Measurements from ENCODE around the gene TMTC1.

Gene TMTC1

GRCh38 chr12:29672580-29672979, 111.2 kb downstream of the TMTC1 start:
- Histone ChIP-seq H3K27ac (ENCODE audit: low read depth, low read length, severe bottlenecking) (no peak overlapping the region), H3K36me3 (ENCODE audit: control insufficient read depth, insufficient read depth, low read length) (no peaks in the 10 kb centered on the region), H3K4me3 (ENCODE audit: extremely low read depth, insufficient read depth, low read length, poor library complexity, severe bottlenecking) (no peak overlapping the region), H3K4me1 (ENCODE audit: control insufficient read depth, insufficient read depth, low read length, poor library complexity, severe bottlenecking) (no peaks in the 10 kb centered on the region), H3K9me3 (ENCODE audit: control insufficient read depth, low read length) (no peaks in the 10 kb centered on the region)
- 83 to 91% methylated on average over 2 of the region's 4 CpGs for WGBS, 2 experiments (ENCODE audit: insufficient coverage in 2 of 2)

DNA sequence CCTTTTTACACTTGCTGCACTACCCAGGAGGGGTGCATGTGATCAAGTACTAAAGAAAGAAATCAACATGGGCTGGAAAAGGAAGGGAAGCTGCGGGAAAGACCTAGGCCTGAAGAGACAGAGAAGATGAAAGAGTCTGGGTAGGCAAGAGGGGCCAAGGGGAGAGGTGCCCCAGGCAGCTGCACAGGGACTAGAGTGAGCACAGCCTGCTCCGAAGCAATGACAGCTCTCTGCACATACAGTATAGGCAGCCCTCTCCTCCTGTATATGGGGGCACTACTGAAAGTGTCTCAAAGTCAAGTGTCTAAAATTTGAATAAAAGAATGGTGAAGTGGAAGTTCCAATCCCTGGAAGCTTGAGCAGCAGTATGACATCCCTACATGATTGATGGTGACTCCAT, 112.0 kb downstream of the TMTC1 start:
- Histone ChIP-seq H3K4me1 (ENCODE audit: control insufficient read depth, insufficient read depth, low read length, poor library complexity, severe bottlenecking) (no peaks in the 10 kb centered on the region), H3K36me3 (ENCODE audit: control insufficient read depth, insufficient read depth, low read length) (no peaks in the 10 kb centered on the region), H3K27ac (ENCODE audit: low read depth, low read length, severe bottlenecking) (no peak overlapping the region), H3K4me3 (ENCODE audit: extremely low read depth, insufficient read depth, low read length, poor library complexity, severe bottlenecking) (no peak overlapping the region), H3K9me3 (ENCODE audit: control insufficient read depth, low read length) (no peaks in the 10 kb centered on the region)
- WGBS, 2 experiments (ENCODE audit: insufficient coverage in 2 of 2): 83 to 86% methylated on average over 1 of the region's 2 CpGs

GRCh38 chr12:29667011-29667410, 116.7 kb downstream of the TMTC1 start:
- WGBS, 2 experiments (ENCODE audit: insufficient coverage in 2 of 2): 50% methylated on average over 1 of the region's 2 CpGs; no CpG with 5 or more reads in 1 of the 2 experiments
- no peaks in the 10 kb centered on the region for H3K9me3 ChIP-seq (ENCODE audit: control insufficient read depth, low read length)

DNA sequence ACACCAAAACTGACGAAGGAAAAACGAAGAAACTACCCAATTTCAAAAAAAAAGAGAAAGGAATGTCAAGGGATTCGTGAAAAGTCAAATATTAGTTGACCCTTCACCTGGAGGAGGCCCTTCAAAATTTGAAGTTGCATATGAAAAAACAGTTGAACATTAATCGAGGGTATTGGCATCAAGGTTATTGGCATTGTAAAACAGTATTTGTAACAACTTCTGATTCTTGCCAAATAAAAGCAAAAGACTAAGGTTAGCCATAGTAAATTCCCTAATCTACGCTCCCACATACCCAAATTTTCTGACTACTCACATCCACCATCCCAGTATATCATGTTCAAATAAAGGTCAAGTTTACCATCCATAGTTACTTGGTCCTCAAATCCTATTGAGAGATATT, 118.6 kb downstream of the TMTC1 start:
- Histone ChIP-seq H3K27ac (ENCODE audit: low read depth, low read length, severe bottlenecking) (no peak overlapping the region), H3K4me1 (ENCODE audit: control insufficient read depth, insufficient read depth, low read length, poor library complexity, severe bottlenecking) (no peaks in the 10 kb centered on the region), H3K9me3 (ENCODE audit: control insufficient read depth, low read length) (no peaks in the 10 kb centered on the region), H3K36me3 (ENCODE audit: control insufficient read depth, insufficient read depth, low read length) (no peaks in the 10 kb centered on the region), H3K4me3 (ENCODE audit: extremely low read depth, insufficient read depth, low read length, poor library complexity, severe bottlenecking) (no peak overlapping the region)
- 86 to 100% methylated on average over 1 to 2 of the region's 5 CpGs for WGBS, 2 experiments (ENCODE audit: insufficient coverage in 2 of 2)

More at GRCh38 chr12:29667011-29667410, 116.7 kb downstream of the TMTC1 start:
- H3K36me3 ChIP-seq (ENCODE audit: control insufficient read depth, insufficient read depth, low read length): no peaks in the 10 kb centered on the region
- no peak overlapping the region for H3K4me3 ChIP-seq (ENCODE audit: extremely low read depth, insufficient read depth, low read length, poor library complexity, severe bottlenecking)
- no peak overlapping the region for H3K27ac ChIP-seq (ENCODE audit: low read depth, low read length, severe bottlenecking)
- H3K4me1 ChIP-seq (ENCODE audit: control insufficient read depth, insufficient read depth, low read length, poor library complexity, severe bottlenecking): no peaks in the 10 kb centered on the region

DNA sequence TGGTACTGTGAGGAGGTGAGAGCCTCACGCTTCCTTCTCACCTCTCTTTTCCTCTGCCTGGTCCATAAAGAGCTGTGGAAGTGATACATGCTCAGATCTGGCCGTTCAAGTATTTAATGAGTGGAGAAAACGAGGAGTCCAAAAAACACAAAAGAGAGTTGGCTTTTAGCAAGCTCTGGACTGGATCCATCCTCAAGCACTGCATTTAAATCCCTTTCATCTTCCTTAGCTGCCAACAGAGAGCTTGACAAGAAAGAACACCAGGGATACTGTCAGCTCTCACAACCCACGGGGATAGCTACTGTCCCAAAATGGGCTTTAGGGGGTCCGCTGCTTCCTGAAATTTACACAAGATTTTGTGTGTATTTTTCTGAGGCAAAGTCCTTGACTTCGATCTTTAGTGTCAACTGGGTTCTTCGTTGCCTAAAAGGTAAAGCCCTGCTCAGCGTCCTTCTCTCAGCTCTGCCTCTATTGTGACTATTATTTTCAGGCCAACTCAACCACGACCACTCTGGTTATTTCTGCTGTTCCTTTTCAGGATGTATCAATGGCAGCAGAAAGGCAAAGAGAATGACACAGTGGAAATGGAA, 120.9 kb downstream of the TMTC1 start:
- WGBS, 2 experiments (ENCODE audit: insufficient coverage in 2 of 2): 73 to 81% methylated on average over 2 to 6 of the region's 9 CpGs
- H3K36me3 ChIP-seq (ENCODE audit: control insufficient read depth, insufficient read depth, low read length): no peaks in the 10 kb centered on the region
- no peak overlapping the region for H3K27ac ChIP-seq (ENCODE audit: low read depth, low read length, severe bottlenecking)
- H3K9me3 ChIP-seq (ENCODE audit: control insufficient read depth, low read length): no peaks in the 10 kb centered on the region
- no peaks in the 10 kb centered on the region for H3K4me1 ChIP-seq (ENCODE audit: control insufficient read depth, insufficient read depth, low read length, poor library complexity, severe bottlenecking)
- H3K4me3 ChIP-seq (ENCODE audit: extremely low read depth, insufficient read depth, low read length, poor library complexity, severe bottlenecking): no peak overlapping the region

GRCh38 chr12:29660847-29661246, 122.9 kb downstream of the TMTC1 start:
- H3K9me3 ChIP-seq (ENCODE audit: control insufficient read depth, low read length): no peaks in the 10 kb centered on the region
- H3K4me1 ChIP-seq (ENCODE audit: control insufficient read depth, insufficient read depth, low read length, poor library complexity, severe bottlenecking): no peaks in the 10 kb centered on the region
- H3K36me3 ChIP-seq (ENCODE audit: control insufficient read depth, insufficient read depth, low read length): no peaks in the 10 kb centered on the region
- 92 to 100% methylated on average over 2 of the region's 6 CpGs for WGBS, 2 experiments (ENCODE audit: insufficient coverage in 2 of 2)
- no peak overlapping the region for H3K27ac ChIP-seq (ENCODE audit: low read depth, low read length, severe bottlenecking)
- no peak overlapping the region for H3K4me3 ChIP-seq (ENCODE audit: extremely low read depth, insufficient read depth, low read length, poor library complexity, severe bottlenecking)

DNA sequence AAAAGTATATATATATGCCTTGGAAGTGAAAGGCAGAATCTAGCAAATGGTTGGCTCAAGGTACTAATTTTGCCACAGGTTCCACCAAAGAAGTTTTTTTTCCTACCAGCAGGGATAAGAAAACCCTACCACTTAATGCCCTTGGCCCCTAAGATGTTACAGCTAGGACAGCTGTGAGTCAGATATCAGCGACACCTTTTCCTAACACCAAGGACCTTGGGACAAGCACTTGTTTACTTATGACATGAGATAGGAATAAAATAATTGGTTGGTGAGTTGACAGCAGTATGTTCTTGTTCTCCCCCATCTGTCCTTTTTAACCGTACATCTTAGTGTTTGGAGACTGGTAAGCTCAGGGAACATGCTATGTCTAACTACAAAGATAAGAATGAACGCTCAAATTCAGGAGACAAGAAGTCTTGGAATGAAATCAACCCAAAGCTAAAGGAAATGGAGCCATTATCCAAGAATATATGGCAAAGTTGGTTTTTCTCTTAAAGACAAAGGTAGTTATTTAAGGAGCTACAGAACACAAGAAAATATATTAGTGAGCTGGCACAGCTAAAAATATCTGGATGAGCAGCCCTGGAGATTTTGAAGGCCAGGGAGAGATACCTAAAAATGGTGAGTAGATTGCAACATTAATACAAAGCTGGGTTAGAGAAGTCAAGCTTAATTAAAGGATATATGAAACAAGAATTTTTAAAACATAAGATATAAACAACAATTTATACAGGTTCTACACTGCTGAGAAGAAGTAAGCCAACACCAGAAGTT, 126.8 kb downstream of the TMTC1 start:
- no peak overlapping the region for H3K4me3 ChIP-seq (ENCODE audit: extremely low read depth, insufficient read depth, low read length, poor library complexity, severe bottlenecking)
- no peaks in the 10 kb centered on the region for H3K4me1 ChIP-seq (ENCODE audit: control insufficient read depth, insufficient read depth, low read length, poor library complexity, severe bottlenecking)
- no peak overlapping the region for H3K27ac ChIP-seq (ENCODE audit: low read depth, low read length, severe bottlenecking)
- no peaks in the 10 kb centered on the region for H3K36me3 ChIP-seq (ENCODE audit: control insufficient read depth, insufficient read depth, low read length)
- no peaks in the 10 kb centered on the region for H3K9me3 ChIP-seq (ENCODE audit: control insufficient read depth, low read length)
- 100% methylated on average over 1 to 2 of the region's 3 CpGs for WGBS, 2 experiments (ENCODE audit: insufficient coverage in 2 of 2)

DNA sequence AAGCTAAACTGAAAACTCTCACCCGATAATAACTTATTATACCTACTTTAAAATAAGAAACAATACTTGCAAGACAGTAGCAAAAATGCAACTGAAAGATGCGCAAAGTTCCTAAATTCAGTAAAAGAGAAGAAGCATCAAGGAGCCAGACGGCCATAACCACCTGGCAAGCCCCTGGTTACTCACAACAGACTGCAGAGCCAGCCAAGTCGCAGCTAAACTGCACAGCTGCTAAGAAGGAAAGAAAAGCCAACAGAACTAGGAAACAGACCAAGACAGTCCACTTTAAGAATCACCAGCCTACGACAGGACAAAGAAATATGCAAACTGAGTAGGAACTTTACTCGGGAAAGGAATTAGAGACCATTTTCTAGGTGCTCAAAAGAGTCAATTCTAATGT, 127.9 kb downstream of the TMTC1 start:
- no peaks in the 10 kb centered on the region for H3K36me3 ChIP-seq (ENCODE audit: control insufficient read depth, insufficient read depth, low read length)
- no peak overlapping the region for H3K4me3 ChIP-seq (ENCODE audit: extremely low read depth, insufficient read depth, low read length, poor library complexity, severe bottlenecking)
- H3K4me1 ChIP-seq (ENCODE audit: control insufficient read depth, insufficient read depth, low read length, poor library complexity, severe bottlenecking): no peaks in the 10 kb centered on the region
- 85 to 94% methylated on average over 3 to 4 of the region's 6 CpGs for WGBS, 2 experiments (ENCODE audit: insufficient coverage in 2 of 2)
- no peaks in the 10 kb centered on the region for H3K9me3 ChIP-seq (ENCODE audit: control insufficient read depth, low read length)
- no peak overlapping the region for H3K27ac ChIP-seq (ENCODE audit: low read depth, low read length, severe bottlenecking)

GRCh38 chr12:29653286-29653685, 130.5 kb downstream of the TMTC1 start:
- no peak overlapping the region for H3K27ac ChIP-seq (ENCODE audit: low read depth, low read length, severe bottlenecking)
- H3K4me1 ChIP-seq (ENCODE audit: control insufficient read depth, insufficient read depth, low read length, poor library complexity, severe bottlenecking): no peaks in the 10 kb centered on the region
- H3K4me3 ChIP-seq (ENCODE audit: extremely low read depth, insufficient read depth, low read length, poor library complexity, severe bottlenecking): no peak overlapping the region
- 95 to 96% methylated on average over 4 of the region's 4 CpGs for WGBS, 2 experiments (ENCODE audit: insufficient coverage in 2 of 2)
- H3K9me3 ChIP-seq (ENCODE audit: control insufficient read depth, low read length): no peaks in the 10 kb centered on the region
- no peaks in the 10 kb centered on the region for H3K36me3 ChIP-seq (ENCODE audit: control insufficient read depth, insufficient read depth, low read length)

- Histone ChIP-seq H3K4me1 (ENCODE audit: control insufficient read depth, insufficient read depth, low read length, poor library complexity, severe bottlenecking) (no peaks in the 10 kb centered on the region), H3K9me3 (ENCODE audit: control insufficient read depth, low read length) (no peaks in the 10 kb centered on the region), H3K36me3 (ENCODE audit: control insufficient read depth, insufficient read depth, low read length) (no peaks in the 10 kb centered on the region), H3K4me3 (ENCODE audit: extremely low read depth, insufficient read depth, low read length, poor library complexity, severe bottlenecking) (no peak overlapping the region), H3K27ac (ENCODE audit: low read depth, low read length, severe bottlenecking) (no peak overlapping the region)
- WGBS, 2 experiments (ENCODE audit: insufficient coverage in 2 of 2): 77 to 88% methylated on average over 3 to 4 of the region's 4 CpGs
These were observed 133.4 kb downstream of the TMTC1 start for GRCh38 chr12:29650371-29650770.

DNA sequence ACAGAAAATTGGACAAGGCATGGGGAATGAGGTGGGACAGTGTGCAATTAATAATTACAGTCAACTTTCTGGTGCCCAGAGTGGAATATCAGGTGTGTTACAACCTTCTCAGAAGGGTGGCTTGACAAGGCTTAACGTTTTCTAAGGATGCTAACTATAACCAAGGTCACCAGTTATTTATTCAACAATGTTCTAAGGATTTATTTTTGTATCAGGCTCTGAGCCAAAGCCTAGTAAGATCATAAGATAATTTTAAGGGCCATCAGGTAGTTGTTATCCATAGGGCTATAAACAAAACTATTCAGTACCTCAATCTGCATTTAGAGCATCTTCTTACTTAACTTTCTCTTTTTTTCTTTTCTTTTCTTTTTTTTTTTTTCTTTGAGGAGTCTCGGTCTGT, 134.0 kb downstream of the TMTC1 start:
- Histone ChIP-seq H3K4me1 (ENCODE audit: control insufficient read depth, insufficient read depth, low read length, poor library complexity, severe bottlenecking) (no peaks in the 10 kb centered on the region), H3K9me3 (ENCODE audit: control insufficient read depth, low read length) (no peaks in the 10 kb centered on the region), H3K36me3 (ENCODE audit: control insufficient read depth, insufficient read depth, low read length) (no peaks in the 10 kb centered on the region), H3K4me3 (ENCODE audit: extremely low read depth, insufficient read depth, low read length, poor library complexity, severe bottlenecking) (no peak overlapping the region), H3K27ac (ENCODE audit: low read depth, low read length, severe bottlenecking) (no peak overlapping the region)
- WGBS, 2 experiments (ENCODE audit: insufficient coverage in 2 of 2): no CpG with 5 or more reads among the region's 2 CpGs

Measured in mesodermal cell (in vitro differentiated cells).